Stomach smooth muscle (tissue), 2 donors: ENCODE measurements around the gene TMEM263.

Experiments
- H3K27ac ChIP-seq: one replicate; pipeline ENCODE4 v1.7.0; 2013; ENCODE audit warnings: mild to moderate bottlenecking, low read length, inconsistent platforms
- H3K27me3 ChIP-seq, 2 donors: one replicate each; pipeline ENCODE4 v1.7.0; 2013; ENCODE audit warnings: low read length in 2 of 2; ENCODE audit not compliant: insufficient read depth in 2 of 2, control insufficient read depth in 1 of 2
- H3K36me3 ChIP-seq, 2 donors: one replicate each; pipeline ENCODE4 v1.7.0; 2013; ENCODE audit warnings: low read length in 2 of 2; ENCODE audit not compliant: control insufficient read depth in 2 of 2, insufficient read depth in 2 of 2
- H3K4me1 ChIP-seq: one replicate; pipeline ENCODE4 v1.7.0; 2013; ENCODE audit warnings: low read length; ENCODE audit not compliant: control insufficient read depth, insufficient read depth
- H3K4me3 ChIP-seq, 2 donors: one replicate each; pipeline ENCODE4 v1.7.0; 2013; ENCODE audit warnings: low read length in 2 of 2
- H3K9ac ChIP-seq, 2 donors: one replicate each; pipeline ENCODE4 v1.7.0; 2013; ENCODE audit warnings: low read length in 2 of 2, mild to moderate bottlenecking in 1 of 2
- H3K9me3 ChIP-seq, 2 donors: one replicate each; pipeline ENCODE4 v1.7.0; 2013; ENCODE audit warnings: low read length in 2 of 2; ENCODE audit not compliant: control insufficient read depth in 2 of 2
- donor health status: healthy.
- donor health status: Pancreatic carcinoma.

The TMEM263 gene

GRCh38 chr12:106947461-106947860 is 8.2 kb upstream of the TMEM263 start:
- Histone ChIP-seq H3K4me3 (no peak overlapping the region), H3K27ac (no peak overlapping the region), H3K36me3 (no peaks in the 10 kb centered on the region)

GRCh38 chr12:106950591-106950990 is 5.1 kb upstream of the TMEM263 start:
- no peaks in the 10 kb centered on the region for H3K4me1 ChIP-seq
- no peak overlapping the region for H3K9ac ChIP-seq
- no peaks in the 10 kb centered on the region for H3K27me3 ChIP-seq
- H3K27ac ChIP-seq = no peak overlapping the region
- H3K9me3 ChIP-seq = no peaks in the 10 kb centered on the region
- H3K4me3 ChIP-seq = no peak overlapping the region
- no peaks in the 10 kb centered on the region for H3K36me3 ChIP-seq

More at GRCh38 chr12:106947461-106947860, 8.2 kb upstream of the TMEM263 start:
- Histone ChIP-seq H3K4me1 (no peaks in the 10 kb centered on the region), H3K9me3 (no peaks in the 10 kb centered on the region), H3K9ac (no peak overlapping the region), H3K27me3 (no peaks in the 10 kb centered on the region)

DNA sequence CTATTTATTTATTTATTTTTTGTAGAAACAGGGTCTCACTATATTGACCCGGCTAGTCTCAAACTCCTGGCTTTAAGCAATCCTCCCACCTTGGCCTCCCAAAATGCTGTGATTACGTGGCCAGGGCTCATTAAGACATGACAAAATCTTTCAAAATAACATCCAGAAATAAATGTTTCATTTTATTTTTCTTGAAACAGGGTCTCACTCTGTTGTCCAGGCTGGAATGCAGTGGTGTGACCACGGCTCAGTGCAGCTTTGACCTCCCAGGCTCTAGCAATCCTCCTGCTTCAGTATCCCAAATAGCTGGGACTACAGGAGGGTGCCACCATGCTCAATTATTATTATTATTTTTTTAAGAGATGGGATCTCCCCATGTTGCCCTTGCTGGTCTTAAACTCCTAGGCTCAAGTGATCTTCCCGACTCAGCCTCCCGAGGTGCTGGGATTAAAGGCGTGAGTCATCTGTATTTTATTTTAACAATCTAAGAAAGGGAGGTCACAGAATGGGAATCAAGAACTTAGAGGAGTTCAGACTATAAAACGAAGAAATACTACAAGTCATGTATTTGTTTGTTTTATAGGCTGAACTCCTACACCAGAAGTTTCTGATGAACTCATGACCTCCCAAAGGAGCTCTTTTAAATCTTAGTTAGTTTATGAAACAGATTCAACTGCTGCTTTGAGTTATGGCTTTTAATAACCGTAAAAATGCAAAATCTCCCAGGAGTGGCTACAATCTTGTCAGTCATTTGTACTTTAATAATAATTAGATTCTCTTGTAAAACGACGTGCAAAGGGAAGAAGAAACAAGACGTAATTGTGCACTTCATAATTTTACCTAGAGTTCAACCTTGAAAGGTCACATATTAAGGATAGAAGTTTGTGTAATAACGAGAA is 2.1 kb upstream of the TMEM263 start:
- Histone ChIP-seq H3K4me3 (no peak overlapping the region), H3K36me3 (no peaks in the 10 kb centered on the region), H3K27me3 (no peaks in the 10 kb centered on the region), H3K4me1 (peaks cover 4% of the 10 kb centered on the region), H3K9ac (no peak overlapping the region), H3K27ac (no peak overlapping the region), H3K9me3 (no peaks in the 10 kb centered on the region)

GRCh38 chr12:106954462-106955376 is 988 bp upstream of the TMEM263 start:
- no peaks in the 10 kb centered on the region for H3K9me3 ChIP-seq

GRCh38 chr12:106956048-106956578 is 406 bp downstream of the TMEM263 start:
- H3K4me1 ChIP-seq = peaks cover 4% of the 10 kb centered on the region

More at GRCh38 chr12:106954462-106955376, 988 bp upstream of the TMEM263 start:
- no peaks in the 10 kb centered on the region for H3K27me3 ChIP-seq
- no peaks in the 10 kb centered on the region for H3K36me3 ChIP-seq
- peak overlapping the region; percentile 70 to 90 for H3K4me3 ChIP-seq
- H3K27ac ChIP-seq = peak overlapping the region; percentile 89
- H3K9ac ChIP-seq = peak overlapping the region; percentile 80 to 81
- H3K4me1 ChIP-seq = peaks cover 4% of the 10 kb centered on the region

DNA sequence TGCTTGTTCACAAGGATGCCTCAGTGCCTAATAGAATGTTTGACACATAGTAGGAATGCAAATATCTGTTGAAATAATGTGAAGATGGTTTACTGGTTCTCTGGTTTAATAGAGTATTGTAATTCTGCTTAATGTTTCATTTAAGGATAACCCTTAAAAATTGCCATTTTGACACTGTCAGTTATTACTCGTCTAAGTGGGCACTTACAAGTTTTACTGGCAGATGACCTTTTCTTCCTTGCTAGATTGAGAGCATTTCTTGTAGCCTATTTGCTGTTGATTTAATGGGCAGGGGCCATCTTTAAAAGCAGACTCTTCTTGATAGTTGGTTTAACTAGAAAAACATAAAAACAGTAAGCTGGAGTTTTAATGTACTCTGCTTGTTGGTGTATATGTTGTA is 1.9 kb downstream of the TMEM263 start:
- no peaks in the 10 kb centered on the region for H3K27me3 ChIP-seq
- H3K4me3 ChIP-seq = peak overlapping the region; percentile 23 to 90
- no peak overlapping the region for H3K9ac ChIP-seq
- no peaks in the 10 kb centered on the region for H3K9me3 ChIP-seq
- H3K4me1 ChIP-seq = peaks cover 4% of the 10 kb centered on the region
- H3K36me3 ChIP-seq = no peaks in the 10 kb centered on the region
- no peak overlapping the region for H3K27ac ChIP-seq

More at GRCh38 chr12:106956048-106956578, 406 bp downstream of the TMEM263 start:
- Histone ChIP-seq H3K4me3 (peak overlapping the region; percentile 90 to 95), H3K36me3 (no peaks in the 10 kb centered on the region), H3K27me3 (no peaks in the 10 kb centered on the region), H3K27ac (peak overlapping the region; percentile 89), H3K9me3 (no peaks in the 10 kb centered on the region), H3K9ac (peak overlapping the region; percentile 93 to 94)

DNA sequence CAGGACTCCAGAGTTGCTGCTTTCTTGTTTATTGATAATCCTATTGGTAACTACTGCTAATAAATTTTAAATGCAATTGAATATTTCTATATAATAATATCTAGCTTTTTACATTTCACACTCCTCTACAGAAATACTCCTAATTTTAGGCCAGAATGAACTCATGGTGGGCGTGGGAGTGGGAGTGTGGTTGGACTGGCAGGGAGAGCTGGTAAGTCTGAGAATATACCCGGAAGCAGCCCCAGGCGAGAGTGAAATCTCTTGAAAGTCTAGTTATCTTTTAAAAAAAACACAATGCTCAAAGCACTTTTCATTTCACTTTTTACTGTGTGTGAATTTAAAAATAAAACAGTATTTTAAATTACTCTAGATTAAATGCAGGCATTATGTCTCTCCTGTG is 4.7 kb downstream of the TMEM263 start:
- H3K27me3 ChIP-seq = no peaks in the 10 kb centered on the region
- no peak overlapping the region for H3K4me3 ChIP-seq
- H3K4me1 ChIP-seq = peaks cover 4% of the 10 kb centered on the region
- H3K36me3 ChIP-seq = peaks cover 0 to 4% of the 10 kb centered on the region in 2 donors
- no peaks in the 10 kb centered on the region for H3K9me3 ChIP-seq
- no peak overlapping the region for H3K9ac ChIP-seq
- H3K27ac ChIP-seq = no peak overlapping the region

DNA sequence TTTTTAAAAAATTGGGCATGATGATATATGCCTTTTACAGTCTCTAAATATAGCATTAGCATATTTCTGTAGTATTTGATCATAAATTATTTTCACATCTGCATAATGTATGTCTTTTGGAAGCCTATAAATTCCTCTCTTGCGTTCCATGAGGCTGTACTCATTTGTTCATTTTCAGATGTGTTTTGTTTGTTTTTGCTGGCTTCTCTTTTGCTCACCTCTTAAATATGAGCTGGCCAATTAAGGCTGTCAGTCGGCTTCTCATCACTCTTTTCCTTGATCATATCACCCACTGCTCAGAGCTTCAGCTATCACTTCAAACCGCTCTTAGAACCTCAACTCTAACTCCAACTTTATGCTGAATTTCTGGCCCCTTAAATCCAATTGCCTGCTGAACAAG is 6.6 kb downstream of the TMEM263 start:
- Histone ChIP-seq H3K27me3 (no peaks in the 10 kb centered on the region), H3K9me3 (no peaks in the 10 kb centered on the region), H3K4me3 (no peak overlapping the region), H3K36me3 (peaks cover under 1 to 7% of the 10 kb centered on the region in 2 donors), H3K9ac (no peak overlapping the region), H3K27ac (no peak overlapping the region), H3K4me1 (peaks cover 4% of the 10 kb centered on the region)

DNA sequence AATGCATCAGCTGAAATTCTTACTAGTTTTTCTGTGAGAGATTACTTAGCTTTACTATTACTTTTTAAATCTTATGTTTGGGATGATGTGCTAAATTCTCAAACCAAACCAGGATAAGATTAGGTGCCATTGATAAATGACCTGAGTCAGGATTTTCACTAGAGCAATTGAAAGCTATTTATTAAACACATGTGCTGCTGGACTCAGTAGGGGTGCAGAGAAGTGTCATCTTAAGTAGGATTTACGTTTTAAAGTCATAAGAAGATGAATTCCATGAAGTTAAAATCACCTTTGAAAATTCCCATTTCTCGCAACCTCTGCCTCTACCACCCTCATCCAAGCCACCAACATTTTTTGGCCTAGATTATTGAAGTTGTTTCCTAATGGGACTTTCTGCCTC is 8.8 kb downstream of the TMEM263 start:
- H3K4me1 ChIP-seq = no peaks in the 10 kb centered on the region
- no peaks in the 10 kb centered on the region for H3K9me3 ChIP-seq
- H3K27ac ChIP-seq = no peak overlapping the region
- H3K27me3 ChIP-seq = no peaks in the 10 kb centered on the region
- H3K9ac ChIP-seq = no peak overlapping the region
- peaks cover 6 to 7% of the 10 kb centered on the region in 2 donors for H3K36me3 ChIP-seq
- no peak overlapping the region for H3K4me3 ChIP-seq

DNA sequence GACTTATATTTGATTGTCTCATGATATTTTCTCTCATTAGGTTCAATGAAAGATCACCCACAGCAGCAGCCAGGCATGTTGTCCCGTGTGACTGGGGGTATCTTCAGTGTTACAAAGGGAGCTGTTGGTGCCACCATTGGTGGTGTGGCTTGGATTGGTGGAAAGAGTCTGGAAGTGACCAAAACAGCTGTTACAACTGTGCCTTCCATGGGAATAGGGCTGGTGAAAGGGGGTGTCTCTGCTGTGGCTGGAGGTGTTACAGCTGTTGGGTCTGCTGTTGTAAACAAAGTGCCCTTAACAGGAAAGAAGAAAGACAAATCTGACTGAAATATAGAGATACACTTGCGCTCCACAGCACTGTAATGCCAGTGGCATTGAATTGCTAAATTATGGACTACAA is 15.4 kb downstream of the TMEM263 start:
- H3K27ac ChIP-seq = no peak overlapping the region
- H3K36me3 ChIP-seq = peaks cover 9 to 16% of the 10 kb centered on the region in 2 donors
- H3K4me3 ChIP-seq = no peak overlapping the region
- H3K4me1 ChIP-seq = no peaks in the 10 kb centered on the region
- no peaks in the 10 kb centered on the region for H3K27me3 ChIP-seq
- H3K9me3 ChIP-seq = no peaks in the 10 kb centered on the region
- no peak overlapping the region for H3K9ac ChIP-seq
